Lower lobe of right lung (tissue), 2 donors: ENCODE data around the gene TUBGCP2. TPM values are rescaled to one million over a fixed set of nuclear protein-coding genes. Genes with fewer than 3 reads are reported as not detected.

Source experiments
- ATAC-seq, 2 donors: fragments of 200-7000 bp; cut with Tn5 transposase; one replicate each; pipeline ENCODE4 v1.9.1; 2020 to 2022; ENCODE audit warnings: mild to moderate bottlenecking in 2 of 2, moderate library complexity in 2 of 2
- DNase-seq: peaks from one replicate; pipeline ENCODE4 v3.0.0-alpha.2; 2020
- H3K27ac ChIP-seq: fragments of 200-600 bp; one replicate; pipeline ENCODE4 v1.8.0; 2022
- H3K27me3 ChIP-seq: fragments of 200-600 bp; one replicate; pipeline ENCODE4 v1.8.0; 2022; ENCODE audit warnings: low read depth
- H3K36me3 ChIP-seq: fragments of 200-600 bp; one replicate; pipeline ENCODE4 v1.8.0; 2022; ENCODE audit warnings: mild to moderate bottlenecking
- H3K4me1 ChIP-seq: fragments of 200-600 bp; one replicate; pipeline ENCODE4 v1.8.0; 2022
- H3K4me3 ChIP-seq: fragments of 200-600 bp; one replicate; pipeline ENCODE4 v1.8.0; 2022; ENCODE audit warnings: mild to moderate bottlenecking
- H3K9me3 ChIP-seq: fragments of 200-600 bp; one replicate; pipeline ENCODE4 v1.8.0; 2022
- intact Hi-C: fragments of 100-400 bp; cut with DNase I; formaldehyde crosslinking; loops from one replicate; pipeline ENCODE4 v1.11.0; 2022
- microRNA-seq: library from miRNA; unstranded; fragments of <30 nt; microRNA quantifications from one replicate; pipeline ENCODE4 v1.2.0, GENCODE V29; 2020; ENCODE audit warnings: borderline number of aligned reads
- total RNA-seq: library from RNA; stranded (reverse); fragmentation: NEBNext Ultra II Directional; extraction: Animal tissue kit (Norgen Biotek cat#: 25700); gene quantifications from one replicate; pipeline ENCODE4 v1.2.1, GENCODE V29; 2021
- TF ChIP-seq, protein P1 (sequence below): fragments of 200-600 bp; IDR thresholded peaks from one replicate; pipeline ENCODE4 v1.8.0; 2022; ENCODE audit warnings: antibody characterized with exemption, mild to moderate bottlenecking
- donor health status: DM: no; HTN: yes; CAD: no; lungs with severe emphysema.

TUBGCP2 gene
- total RNA-seq, 1 donor from 2014 or later = 54.5 TPM

DNA sequence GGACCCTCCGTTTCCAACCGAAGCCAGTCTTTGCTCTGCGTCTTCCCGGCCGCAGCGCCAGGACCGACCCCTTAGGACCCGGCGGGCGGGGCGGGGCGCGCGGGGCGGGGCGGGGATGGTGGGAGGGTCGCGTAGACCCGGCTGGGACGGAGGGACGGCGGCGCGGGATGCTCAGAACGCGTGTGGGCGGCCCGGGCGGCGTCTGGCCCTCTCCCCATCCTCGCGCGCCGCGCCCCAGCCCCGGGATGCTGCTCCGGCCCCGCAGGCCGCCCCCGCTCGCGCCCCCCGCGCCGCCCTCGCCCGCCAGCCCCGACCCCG is 78.7 kb downstream of the TUBGCP2 start, which contains the start of gene UTF1:
TSS of gene UTF1 (plus strand) at position 174 of the 318 bp plus-strand sequence. CDS start at position 246, 72 bp downstream.
- intact Hi-C loops = no loop called here
- TF ChIP-seq, protein P1, sequence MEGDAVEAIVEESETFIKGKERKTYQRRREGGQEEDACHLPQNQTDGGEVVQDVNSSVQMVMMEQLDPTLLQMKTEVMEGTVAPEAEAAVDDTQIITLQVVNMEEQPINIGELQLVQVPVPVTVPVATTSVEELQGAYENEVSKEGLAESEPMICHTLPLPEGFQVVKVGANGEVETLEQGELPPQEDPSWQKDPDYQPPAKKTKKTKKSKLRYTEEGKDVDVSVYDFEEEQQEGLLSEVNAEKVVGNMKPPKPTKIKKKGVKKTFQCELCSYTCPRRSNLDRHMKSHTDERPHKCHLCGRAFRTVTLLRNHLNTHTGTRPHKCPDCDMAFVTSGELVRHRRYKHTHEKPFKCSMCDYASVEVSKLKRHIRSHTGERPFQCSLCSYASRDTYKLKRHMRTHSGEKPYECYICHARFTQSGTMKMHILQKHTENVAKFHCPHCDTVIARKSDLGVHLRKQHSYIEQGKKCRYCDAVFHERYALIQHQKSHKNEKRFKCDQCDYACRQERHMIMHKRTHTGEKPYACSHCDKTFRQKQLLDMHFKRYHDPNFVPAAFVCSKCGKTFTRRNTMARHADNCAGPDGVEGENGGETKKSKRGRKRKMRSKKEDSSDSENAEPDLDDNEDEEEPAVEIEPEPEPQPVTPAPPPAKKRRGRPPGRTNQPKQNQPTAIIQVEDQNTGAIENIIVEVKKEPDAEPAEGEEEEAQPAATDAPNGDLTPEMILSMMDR = no peak
- no peaks in the 10 kb centered on the region for H3K36me3 ChIP-seq
- no peak within 1 kb of the TSS for H3K27ac ChIP-seq
- H3K4me1 ChIP-seq = peaks cover 14% of the 10 kb centered on the region
- no peak within 1 kb of the TSS for H3K4me3 ChIP-seq
- DNase-seq (no peak), ATAC-seq (no peak)
- H3K27me3 ChIP-seq = peaks cover 85% of the 10 kb centered on the region
- no peaks in the 10 kb centered on the region for H3K9me3 ChIP-seq

DNA sequence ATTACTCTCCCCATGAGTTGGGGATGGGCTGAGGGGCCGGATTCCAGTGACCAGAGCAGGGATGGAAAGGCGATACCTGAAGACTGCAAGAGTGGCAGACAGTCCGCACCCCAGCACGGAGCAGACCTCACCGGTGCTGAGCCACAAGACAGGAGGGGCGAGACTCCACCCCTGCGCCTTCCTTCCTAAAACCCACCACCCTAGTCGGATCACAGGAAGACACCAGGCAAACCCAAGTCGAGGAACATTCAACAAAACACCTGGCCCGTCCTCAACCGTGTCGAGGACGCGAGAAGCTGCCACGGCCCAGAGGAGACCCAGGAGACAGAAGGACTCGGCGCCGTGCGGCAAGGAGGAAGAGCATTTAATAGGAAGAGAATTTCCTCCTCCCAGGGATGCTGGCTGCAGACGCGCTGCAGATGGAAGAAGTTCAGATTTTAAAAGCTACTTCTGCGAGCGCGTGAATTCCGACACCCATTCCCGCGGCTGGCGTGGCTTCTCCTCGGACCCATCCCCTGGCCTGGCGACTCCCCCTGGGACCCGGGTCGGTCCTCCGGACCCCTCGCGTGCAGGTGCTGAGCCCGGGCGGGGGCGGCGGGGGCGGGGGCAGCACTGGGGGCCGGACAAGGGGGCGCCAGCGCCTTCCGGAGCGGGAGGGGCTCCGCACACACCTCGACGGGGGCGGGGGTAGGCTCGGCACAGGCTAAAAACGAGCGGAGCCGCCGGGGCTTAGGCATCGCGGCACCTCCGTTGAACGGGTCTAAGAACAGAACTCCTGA is 79.2 kb downstream of the TUBGCP2 start:
- H3K36me3 ChIP-seq = no peaks in the 10 kb centered on the region
- DNase-seq = no peak
- TF ChIP-seq, protein P1 = no peak
- H3K4me1 ChIP-seq = peaks cover 14% of the 10 kb centered on the region
- no peak overlapping the region for H3K27ac ChIP-seq
- H3K27me3 ChIP-seq = peaks cover 84% of the 10 kb centered on the region
- H3K4me3 ChIP-seq = no peak overlapping the region
- no peak for ATAC-seq
- intact Hi-C loops = no loop called here
- no peaks in the 10 kb centered on the region for H3K9me3 ChIP-seq

Small RNAs within 50 kb of the gene (microRNA-seq; reads per million reads assigned to microRNA genes)
- 1.5 reads per million for gene MIR202

Other genes with a start within 250 kb of the TUBGCP2 start
- 0.38 TPM for gene ADGRA1, start 220.9 kb downstream of the TUBGCP2 start, total RNA-seq
- gene KNDC1, start 148.7 kb downstream of the TUBGCP2 start, total RNA-seq = 10.3 TPM
- gene UTF1, start 78.7 kb downstream of the TUBGCP2 start, total RNA-seq = not detected
- 4.5 TPM for gene VENTX, start 71.0 kb downstream of the TUBGCP2 start, total RNA-seq
- 18.7 TPM for gene ADAM8, start 32.0 kb downstream of the TUBGCP2 start, total RNA-seq
- 44.8 TPM for gene ZNF511, start within 50 bp of the TUBGCP2 start, total RNA-seq
- not detected for gene CALY, start 28.0 kb upstream of the TUBGCP2 start, total RNA-seq
- not detected for gene PRAP1, start 38.5 kb upstream of the TUBGCP2 start, total RNA-seq
- 31.0 TPM for gene FUOM, start 49.1 kb upstream of the TUBGCP2 start, total RNA-seq
- 59.5 TPM for gene ECHS1, start 64.5 kb upstream of the TUBGCP2 start, total RNA-seq
- gene PAOX, start 70.4 kb upstream of the TUBGCP2 start, total RNA-seq = 6.9 TPM
- gene MTG1, start 85.3 kb upstream of the TUBGCP2 start, total RNA-seq = 41.7 TPM
- not detected for gene SPRN, start 115.8 kb upstream of the TUBGCP2 start, total RNA-seq
- gene SCART1, start 145.1 kb upstream of the TUBGCP2 start, total RNA-seq = 2.4 TPM
- 0.86 TPM for gene CYP2E1, start 218.5 kb upstream of the TUBGCP2 start, total RNA-seq